Activated gamma-delta T cell treated with Interleukin-2 at 50 U/mL for 16 hours (primary cell): Measurements from ENCODE around the gene PYGB.
"Not testable (repeated sequence)": the region's sequence is repeated elsewhere in the genome, so short reads cannot be mapped to it uniquely, and the experiment has no call there.

Experiments
- DNase-seq: peaks from one replicate; pipeline ENCODE4 v3.0.0-alpha.2; 2020

Gene PYGB

GRCh38 chr20:25316506-25317190 lies 68.8 kb downstream of the PYGB start:
- DNase-seq = no peak

- DNase-seq = no peak
These were observed 69.6 kb downstream of the PYGB start for GRCh38 chr20:25317351-25318075.

GRCh38 chr20:25318471-25319240 lies 70.8 kb downstream of the PYGB start:
- DNase-seq = no peak

GRCh38 chr20:25319241-25320034 lies 71.6 kb downstream of the PYGB start:
- no peak for DNase-seq

GRCh38 chr20:25320035-25320800 lies 72.3 kb downstream of the PYGB start:
- no peak for DNase-seq

- DNase-seq = no peak
These were observed 73.5 kb downstream of the PYGB start for GRCh38 chr20:25321262-25321831.

GRCh38 chr20:25321991-25322390 lies 74.1 kb downstream of the PYGB start:
- DNase-seq = no peak

- DNase-seq = no peak
These were observed 75.8 kb downstream of the PYGB start for GRCh38 chr20:25323496-25324246.

- DNase-seq = no peak
These were observed 76.5 kb downstream of the PYGB start for GRCh38 chr20:25324412-25324811.

GRCh38 chr20:25325073-25325472 lies 77.2 kb downstream of the PYGB start:
- no peak for DNase-seq

- no peak for DNase-seq
These were observed 78.1 kb downstream of the PYGB start for GRCh38 chr20:25325997-25326396.

GRCh38 chr20:25327521-25328235 lies 79.8 kb downstream of the PYGB start:
- no peak for DNase-seq

GRCh38 chr20:25328954-25329498 lies 81.1 kb downstream of the PYGB start:
- no peak for DNase-seq

GRCh38 chr20:25334972-25335371 lies 87.1 kb downstream of the PYGB start:
- DNase-seq = not testable (repeated sequence)

- no peak for DNase-seq
These were observed 88.9 kb downstream of the PYGB start for GRCh38 chr20:25336561-25337422.

GRCh38 chr20:25338112-25339023 lies 90.5 kb downstream of the PYGB start:
- DNase-seq = no peak

GRCh38 chr20:25339608-25340007 lies 91.7 kb downstream of the PYGB start:
- no peak for DNase-seq

- no peak for DNase-seq
These were observed 92.5 kb downstream of the PYGB start for GRCh38 chr20:25340380-25340779.
